Fibroblast of lung (primary cell): Measurements from ENCODE around the gene CASQ1. TPM values are rescaled to one million over a fixed set of nuclear protein-coding genes. Genes with fewer than 3 reads are reported as not detected.

Experiments used
- DNase-seq, 2 donors: peaks; one replicate each; pipeline versions ENCODE4 v3.0.0 to v3.0.0-alpha.2; 2010; ENCODE audit warnings: low read depth in 2 of 2
- H2AFZ ChIP-seq: 2 replicates; pipeline ENCODE4 v1.5.1; 2012; ENCODE audit warnings: low read length, control low read depth, inconsistent platforms
- H3K27ac ChIP-seq: 2 replicates; pipeline ENCODE4 v1.5.1; 2011; ENCODE audit warnings: low read length, control low read depth; ENCODE audit not compliant: insufficient read depth
- H3K27me3 ChIP-seq: 2 replicates; pipeline ENCODE4 v1.5.1; 2011; ENCODE audit warnings: mild to moderate bottlenecking, low read length; ENCODE audit not compliant: control insufficient read depth, insufficient read depth
- H3K36me3 ChIP-seq: 2 replicates; pipeline ENCODE4 v1.5.1; 2011; ENCODE audit warnings: low read length; ENCODE audit not compliant: control insufficient read depth, insufficient read depth
- H3K4me1 ChIP-seq: 2 replicates; pipeline ENCODE4 v1.5.1; 2011; ENCODE audit warnings: low read length; ENCODE audit not compliant: control insufficient read depth, insufficient read depth; ENCODE audit errors: extremely low read depth
- H3K4me2 ChIP-seq: 2 replicates; pipeline ENCODE4 v1.5.1; 2011; ENCODE audit warnings: low read length, control low read depth; ENCODE audit not compliant: insufficient read depth; ENCODE audit errors: extremely low read depth
- H3K4me3 ChIP-seq, 4 experiments: fragments of 200-600 bp in 1 of 4; sonication (generic) in 1 of 4; replicated peaks in 1 of 4; 2 replicates each; pipeline ENCODE4 v1.5.1; 2011 to 2016; ENCODE audit warnings: low read length in 4 of 4, low read depth in 3 of 4, mild to moderate bottlenecking in 3 of 4, control low read depth in 2 of 4, inconsistent platforms in 1 of 4, mixed read lengths in 1 of 4; ENCODE audit not compliant: insufficient read depth in 1 of 4; ENCODE audit errors: control extremely low read depth in 1 of 4
- H3K79me2 ChIP-seq: 2 replicates; pipeline ENCODE4 v1.5.1; 2012; ENCODE audit warnings: mild to moderate bottlenecking, low read length, inconsistent platforms; ENCODE audit not compliant: control insufficient read depth, insufficient read depth
- H3K9ac ChIP-seq: 2 replicates; pipeline ENCODE4 v1.5.1; 2011; ENCODE audit warnings: mild to moderate bottlenecking, low read length, control low read depth; ENCODE audit not compliant: insufficient read depth
- H3K9me3 ChIP-seq: 2 replicates; pipeline ENCODE4 v1.5.1; 2012; ENCODE audit warnings: low read depth, low read length; ENCODE audit not compliant: control insufficient read depth, insufficient read depth
- H4K20me1 ChIP-seq: 2 replicates; pipeline ENCODE4 v1.5.1; 2011; ENCODE audit warnings: low read length; ENCODE audit not compliant: control insufficient read depth, insufficient read depth; ENCODE audit errors: extremely low read depth
- EZH2 ChIP-seq: IDR thresholded peaks from 2 replicates; pipeline ENCODE4 v1.5.1; 2012; ENCODE audit warnings: low read length, control low read depth, mild to moderate bottlenecking; ENCODE audit errors: missing control alignments
- polyA plus RNA-seq, 2 donors: library from polyadenylated mRNA; depleted of rRNA in 1 of 2; stranded (reverse) in 1 of 2; unstranded in 1 of 2; fragments of >200 nt; gene quantifications; 2 replicates each; pipeline ENCODE4 v1.2.1, GENCODE V29; 2011 to 2012; ENCODE audit warnings: missing spikeins in 1 of 2
- total RNA-seq: library from RNA; depleted of rRNA; stranded (reverse); fragments of >200 nt; gene quantifications from 2 replicates; pipeline ENCODE4 v1.2.1, GENCODE V29; 2014
- TF ChIP-seq, protein P1 (sequence below), 2 donors: IDR thresholded peaks in 1 of 2; conservative IDR thresholded peaks in 1 of 2; 1 replicate in 1 of 2; 2 replicates in 1 of 2; pipeline ENCODE4 v1.5.1; 2011 to 2012; ENCODE audit warnings: low read length in 2 of 2, control low read depth in 1 of 2, inconsistent platforms in 1 of 2, low read depth in 1 of 2, mild to moderate bottlenecking in 1 of 2

The CASQ1 gene
- total and polyA plus RNA-seq, 2 donors (not counting 1 experiment from before 2014, with no cell fraction given): 0.15 to 0.17 TPM

DNA sequence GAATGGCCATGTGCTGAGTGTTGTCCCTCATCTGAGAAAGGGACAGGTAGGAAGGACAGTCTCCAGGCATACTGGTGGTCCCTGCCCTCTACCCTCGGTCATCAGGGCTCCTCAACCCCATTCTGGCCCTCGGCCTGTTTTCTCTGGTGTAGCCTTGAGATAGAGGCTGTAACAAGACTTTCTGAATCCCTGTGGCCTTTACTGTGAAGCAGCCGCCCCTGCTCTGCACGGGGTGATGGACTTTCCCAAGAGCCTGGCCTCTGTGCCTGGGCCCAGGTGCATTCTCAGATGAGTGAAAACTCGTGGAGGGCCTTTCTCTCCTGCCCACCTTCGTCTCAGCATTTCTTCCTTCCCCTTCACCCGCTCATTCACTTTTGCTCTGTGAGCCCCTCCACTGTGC lies 3.0 kb upstream of the CASQ1 start:
- no peaks in the 10 kb centered on the region for H4K20me1 ChIP-seq
- no peaks in the 10 kb centered on the region for H3K4me1 ChIP-seq
- no peak overlapping the region for H3K9ac ChIP-seq
- H3K79me2 ChIP-seq: no peaks in the 10 kb centered on the region
- DNase-seq: no peak
- no peak overlapping the region for H3K27ac ChIP-seq
- TF ChIP-seq, protein P1, sequence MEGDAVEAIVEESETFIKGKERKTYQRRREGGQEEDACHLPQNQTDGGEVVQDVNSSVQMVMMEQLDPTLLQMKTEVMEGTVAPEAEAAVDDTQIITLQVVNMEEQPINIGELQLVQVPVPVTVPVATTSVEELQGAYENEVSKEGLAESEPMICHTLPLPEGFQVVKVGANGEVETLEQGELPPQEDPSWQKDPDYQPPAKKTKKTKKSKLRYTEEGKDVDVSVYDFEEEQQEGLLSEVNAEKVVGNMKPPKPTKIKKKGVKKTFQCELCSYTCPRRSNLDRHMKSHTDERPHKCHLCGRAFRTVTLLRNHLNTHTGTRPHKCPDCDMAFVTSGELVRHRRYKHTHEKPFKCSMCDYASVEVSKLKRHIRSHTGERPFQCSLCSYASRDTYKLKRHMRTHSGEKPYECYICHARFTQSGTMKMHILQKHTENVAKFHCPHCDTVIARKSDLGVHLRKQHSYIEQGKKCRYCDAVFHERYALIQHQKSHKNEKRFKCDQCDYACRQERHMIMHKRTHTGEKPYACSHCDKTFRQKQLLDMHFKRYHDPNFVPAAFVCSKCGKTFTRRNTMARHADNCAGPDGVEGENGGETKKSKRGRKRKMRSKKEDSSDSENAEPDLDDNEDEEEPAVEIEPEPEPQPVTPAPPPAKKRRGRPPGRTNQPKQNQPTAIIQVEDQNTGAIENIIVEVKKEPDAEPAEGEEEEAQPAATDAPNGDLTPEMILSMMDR (conservative IDR thresholded peaks at IDR 0.05 in 1 of 2, IDR thresholded peaks at IDR 0.05 in 1 of 2; ENCODE audit: low read depth in 1 of 2, low read length in 2 of 2): no peak
- TF ChIP-seq EZH2: no peak
- no peaks in the 10 kb centered on the region for H3K9me3 ChIP-seq
- no peak overlapping the region for H3K4me2 ChIP-seq
- H3K27me3 ChIP-seq: no peaks in the 10 kb centered on the region
- H3K4me3 ChIP-seq: no peak overlapping the region
- H2AFZ ChIP-seq: no peak overlapping the region
- H3K36me3 ChIP-seq: no peaks in the 10 kb centered on the region

DNA sequence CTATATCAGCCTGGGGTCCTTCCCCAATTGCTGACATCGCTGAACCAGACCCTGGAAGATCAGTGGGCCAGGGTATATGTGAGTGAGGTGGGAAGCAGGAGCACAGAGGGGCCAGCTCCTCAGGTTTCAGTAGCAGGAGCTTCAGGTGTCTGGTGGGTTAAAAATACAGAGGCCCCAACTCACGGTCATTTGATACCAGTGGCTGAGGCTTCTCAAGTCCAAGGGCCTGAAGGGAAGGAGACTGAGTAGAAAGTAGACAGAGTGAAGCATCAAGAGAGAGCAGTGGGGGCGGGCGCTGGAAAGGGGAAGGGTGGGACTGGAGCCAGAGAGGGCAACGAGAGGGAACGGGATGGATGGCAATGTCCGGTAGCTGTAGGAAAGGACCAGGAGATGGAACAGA lies 2.0 kb upstream of the CASQ1 start:
- H3K4me1 ChIP-seq: no peaks in the 10 kb centered on the region
- H3K27me3 ChIP-seq: no peaks in the 10 kb centered on the region
- H3K4me3 ChIP-seq: no peak overlapping the region
- no peak overlapping the region for H3K9ac ChIP-seq
- no peaks in the 10 kb centered on the region for H3K36me3 ChIP-seq
- H3K9me3 ChIP-seq: no peaks in the 10 kb centered on the region
- TF ChIP-seq EZH2: no peak
- TF ChIP-seq, protein P1 (conservative IDR thresholded peaks at IDR 0.05 in 1 of 2, IDR thresholded peaks at IDR 0.05 in 1 of 2; ENCODE audit: low read depth in 1 of 2, low read length in 2 of 2): no peak
- no peak overlapping the region for H3K4me2 ChIP-seq
- H3K79me2 ChIP-seq: no peaks in the 10 kb centered on the region
- no peak for DNase-seq
- no peaks in the 10 kb centered on the region for H4K20me1 ChIP-seq
- no peak overlapping the region for H3K27ac ChIP-seq
- H2AFZ ChIP-seq: no peak overlapping the region

DNA sequence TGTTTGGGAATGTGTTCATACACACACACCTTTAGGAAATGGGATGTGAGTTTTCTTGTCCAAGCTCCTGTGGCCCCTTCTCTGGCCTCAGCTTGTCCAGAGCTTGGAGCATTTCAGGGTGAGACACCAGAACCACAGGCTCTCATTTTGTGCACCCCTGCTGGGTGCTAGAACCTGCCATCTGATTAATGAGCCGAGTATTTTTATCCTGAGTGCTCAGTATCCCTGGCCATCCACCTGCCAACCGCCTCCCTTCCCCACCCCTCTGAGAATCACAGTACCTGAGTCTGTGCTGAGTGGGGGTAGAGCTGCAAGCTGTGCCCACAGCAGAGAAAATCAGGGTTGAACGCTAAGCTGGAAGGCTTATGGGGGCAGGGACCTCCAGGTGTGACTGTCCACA lies 1.4 kb downstream of the CASQ1 start:
- TF ChIP-seq EZH2: no peak
- TF ChIP-seq, protein P1 (conservative IDR thresholded peaks at IDR 0.05 in 1 of 2, IDR thresholded peaks at IDR 0.05 in 1 of 2; ENCODE audit: low read depth in 1 of 2, low read length in 2 of 2): no peak
- Histone ChIP-seq H3K27me3 (no peaks in the 10 kb centered on the region), H3K9ac (no peak overlapping the region), H3K4me1 (no peaks in the 10 kb centered on the region), H2AFZ (no peak overlapping the region), H3K36me3 (no peaks in the 10 kb centered on the region), H3K9me3 (no peaks in the 10 kb centered on the region), H4K20me1 (no peaks in the 10 kb centered on the region), H3K4me2 (no peak overlapping the region), H3K79me2 (no peaks in the 10 kb centered on the region), H3K27ac (no peak overlapping the region), H3K4me3 (no peak overlapping the region)
- no peak for DNase-seq
